ENCODE data around the gene TPPP3. TPM values are rescaled to one million over a fixed set of nuclear protein-coding genes. Genes with fewer than 3 reads are reported as not detected.
A peak's percentile ranks its signal among the peaks of the same experiment; 100 is the strongest.
"Not testable (repeated sequence)": the region's sequence is repeated elsewhere in the genome, so short reads cannot be mapped to it uniquely, and the experiment has no call there.

TPPP3 gene
- total RNA-seq, 6 donors from 2014 or later, result 40.0 to 167 (median 112) TPM

DNA sequence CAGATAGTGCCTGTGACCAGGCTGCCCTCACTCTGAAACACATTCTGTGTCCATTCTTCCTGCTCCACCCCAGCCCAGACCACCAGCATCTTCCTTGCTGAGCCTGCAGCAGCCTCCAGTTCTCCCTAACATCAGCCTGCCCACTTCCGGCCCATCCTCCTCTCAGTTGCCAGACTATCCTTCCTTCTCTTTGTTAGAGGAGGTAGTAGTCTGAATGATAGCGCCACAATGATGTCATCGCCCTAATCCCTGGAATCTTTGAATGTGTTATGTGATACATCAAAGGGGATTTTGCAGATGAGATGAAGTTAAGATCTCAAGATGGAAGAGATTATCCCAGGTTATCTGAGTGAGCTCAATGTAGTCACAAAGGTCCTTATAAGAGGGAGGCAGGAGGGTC is 26.2 kb upstream of the TPPP3 start:
- no peak for ATAC-seq (ENCODE audit: low FRiP score in 2 of 2)
- 88 to 91% methylated on average over 3 of the region's 3 CpGs for WGBS, 2 donors
- H3K27ac ChIP-seq, result no peak overlapping the region
- H3K4me1 ChIP-seq, result peaks cover 14 to 31% (median 22%) of the 10 kb centered on the region in 4 donors
- H3K27me3 ChIP-seq, result no peaks in the 10 kb centered on the region
- H3K36me3 ChIP-seq, result no peaks in the 10 kb centered on the region
- TF ChIP-seq, protein P1, sequence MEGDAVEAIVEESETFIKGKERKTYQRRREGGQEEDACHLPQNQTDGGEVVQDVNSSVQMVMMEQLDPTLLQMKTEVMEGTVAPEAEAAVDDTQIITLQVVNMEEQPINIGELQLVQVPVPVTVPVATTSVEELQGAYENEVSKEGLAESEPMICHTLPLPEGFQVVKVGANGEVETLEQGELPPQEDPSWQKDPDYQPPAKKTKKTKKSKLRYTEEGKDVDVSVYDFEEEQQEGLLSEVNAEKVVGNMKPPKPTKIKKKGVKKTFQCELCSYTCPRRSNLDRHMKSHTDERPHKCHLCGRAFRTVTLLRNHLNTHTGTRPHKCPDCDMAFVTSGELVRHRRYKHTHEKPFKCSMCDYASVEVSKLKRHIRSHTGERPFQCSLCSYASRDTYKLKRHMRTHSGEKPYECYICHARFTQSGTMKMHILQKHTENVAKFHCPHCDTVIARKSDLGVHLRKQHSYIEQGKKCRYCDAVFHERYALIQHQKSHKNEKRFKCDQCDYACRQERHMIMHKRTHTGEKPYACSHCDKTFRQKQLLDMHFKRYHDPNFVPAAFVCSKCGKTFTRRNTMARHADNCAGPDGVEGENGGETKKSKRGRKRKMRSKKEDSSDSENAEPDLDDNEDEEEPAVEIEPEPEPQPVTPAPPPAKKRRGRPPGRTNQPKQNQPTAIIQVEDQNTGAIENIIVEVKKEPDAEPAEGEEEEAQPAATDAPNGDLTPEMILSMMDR (IDR thresholded peaks at IDR 0.05), result no peak
- TF ChIP-seq EP300 (IDR thresholded peaks at IDR 0.05), result no peak
- TF ChIP-seq POLR2A (IDR thresholded peaks at IDR 0.05), result no peak
- TF ChIP-seq POLR2AphosphoS5 (IDR thresholded peaks at IDR 0.05), result no peak
- no peak for DNase-seq
- no peaks in the 10 kb centered on the region for H3K9me3 ChIP-seq
- H3K4me3 ChIP-seq, result no peak overlapping the region

DNA sequence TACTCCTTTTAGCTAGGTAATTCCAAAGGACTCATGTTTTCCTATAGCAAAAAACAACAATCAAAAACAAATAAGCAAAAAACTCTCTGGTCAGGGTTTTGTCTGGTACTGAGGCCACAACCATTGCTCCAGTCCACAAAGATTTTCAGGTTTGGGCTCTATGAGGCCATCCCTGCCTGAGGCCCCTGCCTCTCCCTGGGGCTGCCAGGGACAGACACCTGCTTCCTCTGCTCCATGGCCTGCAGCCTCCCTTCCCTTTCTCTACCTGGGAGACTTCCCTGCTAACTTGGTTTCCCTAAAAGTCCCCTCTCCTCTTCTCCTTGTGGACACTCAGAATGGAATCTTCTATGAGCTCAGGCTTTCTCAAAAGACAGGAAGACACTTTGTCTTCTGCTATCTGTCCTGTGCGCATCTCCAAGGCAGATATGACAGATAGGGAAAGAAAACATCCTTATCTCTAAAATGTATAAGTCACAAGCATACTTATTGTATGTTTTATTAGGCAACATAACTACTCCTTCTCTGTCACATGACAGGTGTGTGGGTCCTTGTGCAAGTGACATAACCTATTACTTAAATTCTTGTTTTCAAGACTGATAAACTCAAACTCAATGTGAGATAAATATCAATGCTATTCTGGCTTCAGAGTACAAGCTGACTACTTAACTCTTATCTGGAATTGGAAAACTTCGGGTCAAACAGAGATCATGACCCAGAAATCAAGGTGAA is 24.2 kb upstream of the TPPP3 start:
- no peak for DNase-seq
- Histone ChIP-seq H3K27ac (no peak overlapping the region), H3K27me3 (no peaks in the 10 kb centered on the region), H3K4me1 (peaks cover 21 to 29% (median 23%) of the 10 kb centered on the region in 4 donors), H3K36me3 (no peaks in the 10 kb centered on the region), H3K4me3 (no peak overlapping the region), H3K9me3 (no peaks in the 10 kb centered on the region)
- 76 to 77% methylated on average over 2 of the region's 2 CpGs for WGBS, 2 donors
- no peak for ATAC-seq (ENCODE audit: low FRiP score in 2 of 2)
- TF ChIP-seq EP300 (IDR thresholded peaks at IDR 0.05) (no peak), POLR2A (IDR thresholded peaks at IDR 0.05) (no peak), POLR2AphosphoS5 (IDR thresholded peaks at IDR 0.05) (no peak)
- TF ChIP-seq, protein P1 (IDR thresholded peaks at IDR 0.05), result no peak

DNA sequence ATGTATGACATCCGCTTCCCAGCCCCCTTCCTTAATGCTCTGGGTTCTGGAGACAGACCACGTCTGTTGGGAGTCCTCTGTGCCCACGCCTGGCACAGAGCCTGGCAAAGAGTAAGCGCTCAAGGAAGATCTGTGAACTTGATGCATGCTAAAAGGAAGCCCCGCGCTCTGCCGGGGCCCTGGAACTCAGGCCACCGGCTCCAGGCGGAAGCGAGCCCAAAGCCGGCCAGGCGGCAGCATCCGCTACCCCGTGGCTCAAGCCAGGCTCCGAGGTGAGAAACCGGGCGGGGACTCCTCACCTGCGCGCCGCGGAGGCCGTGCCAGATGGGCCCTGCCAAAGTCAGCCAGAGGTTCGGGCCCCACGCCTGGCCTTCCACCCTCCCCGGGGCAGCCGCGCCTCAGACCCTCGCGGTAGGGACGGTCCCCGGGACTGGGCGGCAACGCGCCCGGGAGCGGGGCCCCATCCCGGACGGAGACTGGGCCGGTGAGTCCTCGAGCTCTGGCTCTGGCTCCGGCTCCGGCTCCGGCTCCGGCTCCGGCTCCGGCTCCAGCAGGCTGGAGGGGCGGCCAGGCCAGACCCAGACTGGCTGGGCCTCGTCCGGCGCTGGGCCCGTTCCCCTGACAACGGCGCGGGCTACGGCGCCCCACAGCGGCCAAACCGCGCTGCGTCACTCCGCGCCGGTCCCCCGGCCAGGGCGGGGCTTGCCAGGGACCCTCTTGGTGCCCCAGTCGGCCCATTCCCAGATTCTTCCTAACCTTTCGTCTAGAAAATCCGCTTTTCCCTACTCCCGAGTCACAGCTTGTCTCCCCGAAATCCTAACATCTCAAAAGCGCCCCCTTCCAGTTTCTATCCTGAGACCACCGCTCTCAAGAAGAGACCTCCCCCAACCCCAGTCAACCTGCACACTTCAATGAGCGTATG is 22.8 kb upstream of the TPPP3 start, which contains the start of gene ZDHHC1:
TSS of gene ZDHHC1 (minus strand) at position 606 of the 922 bp plus-strand sequence. CDS start 8,702 bp downstream, outside the sequence.
- WGBS, 2 donors, result 4 to 7% methylated on average over 10 to 22 of the region's 73 CpGs
- no peaks in the 10 kb centered on the region for H3K36me3 ChIP-seq
- peak; percentile 73 to 96 for DNase-seq
- ATAC-seq (ENCODE audit: low FRiP score in 2 of 2), result peak; percentile 91 to 98
- H3K27me3 ChIP-seq, result no peaks in the 10 kb centered on the region
- no peaks in the 10 kb centered on the region for H3K9me3 ChIP-seq
- peak within 1 kb of the TSS; percentile 84 to 97 (median 89) for H3K27ac ChIP-seq
- TF ChIP-seq POLR2AphosphoS5 (IDR thresholded peaks at IDR 0.05) (peak in 1 of 2 donors; percentile 64), EP300 (IDR thresholded peaks at IDR 0.05) (no peak), POLR2A (IDR thresholded peaks at IDR 0.05) (peak in 2 of 4 donors; percentile 57 to 66)
- TF ChIP-seq, protein P1 (IDR thresholded peaks at IDR 0.05), result peak; percentile 63 to 78 (median 72)
- peak within 1 kb of the TSS; percentile 73 to 94 (median 79) for H3K4me3 ChIP-seq
- peaks cover 21 to 29% (median 23%) of the 10 kb centered on the region in 4 donors for H3K4me1 ChIP-seq

DNA sequence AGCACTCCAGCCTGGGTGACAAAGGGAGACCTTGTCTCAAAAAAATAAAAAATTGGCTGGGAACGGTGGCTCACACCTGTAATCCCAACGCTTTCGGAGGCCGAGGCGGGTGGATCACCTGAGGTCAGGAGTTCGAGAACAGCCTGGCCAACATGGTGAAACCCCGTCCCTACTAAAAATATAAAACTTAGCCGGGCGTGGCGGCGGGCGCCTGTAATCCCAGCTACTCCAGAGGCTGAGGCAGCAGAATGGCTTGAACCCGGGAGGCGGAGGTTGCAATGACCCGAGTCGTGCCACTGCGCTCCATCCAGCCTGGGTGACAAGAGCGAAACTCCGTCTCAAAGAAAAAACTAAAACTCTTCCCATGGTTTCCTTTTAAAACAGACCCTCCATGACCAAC is 22.1 kb upstream of the TPPP3 start:
- Histone ChIP-seq H3K4me1 (peaks cover 21 to 29% (median 23%) of the 10 kb centered on the region in 4 donors), H3K4me3 (peak overlapping the region; percentile 73 to 94 (median 79)), H3K27ac (peak overlapping the region; percentile 84 to 97 (median 89))
- ATAC-seq (ENCODE audit: low FRiP score in 2 of 2); H3K9me3 ChIP-seq; H3K36me3 ChIP-seq; H3K27me3 ChIP-seq: not testable (repeated sequence)
- DNase-seq, result peak in 1 of 2 donors; percentile 59
- WGBS, 2 donors, result 83 to 91% methylated on average over 19 of the region's 19 CpGs
